WTC11 (cell line): ENCODE results near the gene TRMT2A. TPM values are rescaled to one million over a fixed set of nuclear protein-coding genes. Genes with fewer than 3 reads are reported as not detected.

ENCODE experiments used
- ATAC-seq: fragments of 200-7000 bp; cut with Tn5 transposase; 2 replicates; pipeline ENCODE4 v1.10.0; 2021; ENCODE audit warnings: mild to moderate bottlenecking, moderate library complexity
- CTCF ChIA-PET: fragments of 300-600 bp; sonication (Branson Sonifier 250); formaldehyde crosslinking; loops from one replicate; lab custom pipeline; 2021; ENCODE audit warnings: antibody characterized with exemption; lab: Charles Lee
- POLR2A ChIA-PET: fragments of 350-600 bp; sonication (Branson Sonifier 250); formaldehyde crosslinking; loops from one replicate; lab custom pipeline; 2021; ENCODE audit warnings: antibody characterized with exemption; lab: Charles Lee
- DNase-seq: peaks from one replicate; pipeline ENCODE4 v3.0.0; 2021; ENCODE audit warnings: low spot score
- H3K27ac Mint-ChIP-seq: 2 replicates; pipeline ENCODE4 v1.8.0; 2021; ENCODE audit warnings: mixed read lengths
- H3K27me3 Mint-ChIP-seq: 2 replicates; pipeline ENCODE4 v1.8.0; 2021; ENCODE audit warnings: low read depth, mild to moderate bottlenecking, moderate library complexity, mixed read lengths
- H3K36me3 Mint-ChIP-seq: 2 replicates; pipeline ENCODE4 v1.8.0; 2021; ENCODE audit warnings: mixed read lengths
- H3K4me1 Mint-ChIP-seq: 2 replicates; pipeline ENCODE4 v1.8.0; 2022; ENCODE audit warnings: mixed read lengths
- H3K4me3 Mint-ChIP-seq: 2 replicates; pipeline ENCODE4 v1.8.0; 2021; ENCODE audit warnings: mild to moderate bottlenecking, moderate library complexity, mixed read lengths
- H3K9me3 Mint-ChIP-seq: 2 replicates; pipeline ENCODE4 v1.8.0; 2021; ENCODE audit warnings: mixed read lengths
- ATF2 ChIP-seq: sonication (generic); formaldehyde crosslinking; IDR thresholded peaks from 2 replicates; pipeline ENCODE4 v1.8.1; 2022; ENCODE audit warnings: low read depth, missing genetic modification reagents, borderline replicate concordance
- CREM ChIP-seq: sonication (generic); formaldehyde crosslinking; IDR thresholded peaks from 2 replicates; pipeline ENCODE4 v1.8.1; 2022; ENCODE audit warnings: mild to moderate bottlenecking, missing genetic modification reagents, moderate library complexity
- E2F1 ChIP-seq: sonication (generic); formaldehyde crosslinking; IDR thresholded peaks from 2 replicates; pipeline ENCODE4 v1.8.0; 2022; ENCODE audit warnings: mild to moderate bottlenecking, missing genetic modification reagents
- EMX1 ChIP-seq: fragments of 250-450 bp; sonication (Bioruptor Pico); IDR thresholded peaks from 2 replicates; pipeline ENCODE4 v1.8.0; 2021; ENCODE audit warnings: mild to moderate bottlenecking
- FOXP1 ChIP-seq: sonication (generic); formaldehyde crosslinking; IDR thresholded peaks from 2 replicates; pipeline ENCODE4 v1.8.0; 2022; ENCODE audit warnings: missing genetic modification reagents, mild to moderate bottlenecking, moderate library complexity, borderline replicate concordance
- GABPB1 ChIP-seq: sonication (generic); formaldehyde crosslinking; IDR thresholded peaks from 2 replicates; pipeline ENCODE4 v1.8.1; 2023; ENCODE audit warnings: mild to moderate bottlenecking, missing genetic modification reagents
- HMGA2 ChIP-seq: fragments of 250-450 bp; sonication (Bioruptor Pico); IDR thresholded peaks from 2 replicates; pipeline ENCODE4 v1.4.0; 2021; ENCODE audit warnings: mild to moderate bottlenecking, moderate library complexity
- MYBL2 ChIP-seq: sonication (generic); formaldehyde crosslinking; IDR thresholded peaks from 2 replicates; pipeline ENCODE4 v1.8.1; 2023; ENCODE audit warnings: mild to moderate bottlenecking, moderate library complexity, missing genetic modification reagents
- RORB ChIP-seq: fragments of 250-450 bp; sonication (Bioruptor Pico); IDR thresholded peaks from 2 replicates; pipeline ENCODE4 v1.9.0; 2021; ENCODE audit warnings: mild to moderate bottlenecking
- SP1 ChIP-seq: sonication (generic); formaldehyde crosslinking; conservative IDR thresholded peaks from 2 replicates; pipeline ENCODE4 v1.8.1; 2022; ENCODE audit warnings: missing genetic modification reagents
- TEAD4 ChIP-seq: sonication (generic); formaldehyde crosslinking; IDR thresholded peaks from 2 replicates; pipeline ENCODE4 v1.8.0; 2022; ENCODE audit warnings: mild to moderate bottlenecking, missing genetic modification reagents
- USF1 ChIP-seq: sonication (generic); formaldehyde crosslinking; IDR thresholded peaks from 2 replicates; pipeline ENCODE4 v1.8.0; 2022; ENCODE audit warnings: mild to moderate bottlenecking, missing genetic modification reagents
- ZNF138 ChIP-seq: sonication (generic); formaldehyde crosslinking; conservative IDR thresholded peaks from 2 replicates; pipeline ENCODE4 v1.8.1; 2022; ENCODE audit warnings: mild to moderate bottlenecking, moderate library complexity, missing genetic modification reagents
- ZNF396 ChIP-seq: fragments of 250-450 bp; sonication (Bioruptor Pico); IDR thresholded peaks from 2 replicates; pipeline ENCODE4 v1.8.0; 2021; ENCODE audit warnings: mild to moderate bottlenecking, moderate library complexity, borderline replicate concordance
- ZNF423 ChIP-seq: fragments of 250-450 bp; sonication (Bioruptor Pico); IDR thresholded peaks from 2 replicates; pipeline ENCODE4 v2.1.2; 2022; ENCODE audit warnings: mild to moderate bottlenecking, moderate library complexity
- ZNF671 ChIP-seq: fragments of 250-450 bp; sonication (Bioruptor Pico); IDR thresholded peaks from 2 replicates; pipeline ENCODE4 v1.8.0; 2021; ENCODE audit warnings: mild to moderate bottlenecking
- total RNA-seq: library from RNA; stranded (reverse); gene quantifications from 3 replicates; pipeline ENCODE4 v1.2.3, GENCODE V29; 2021
- TF ChIP-seq, protein P1 (sequence below): sonication (generic); formaldehyde crosslinking; IDR thresholded peaks from 2 replicates; pipeline ENCODE4 v1.8.1; 2022; ENCODE audit warnings: low read depth, mild to moderate bottlenecking, moderate library complexity, missing genetic modification reagents, borderline replicate concordance
- TF ChIP-seq, protein P2 (sequence below): sonication (generic); formaldehyde crosslinking; IDR thresholded peaks from 2 replicates; pipeline ENCODE4 v1.8.0; 2023; ENCODE audit warnings: missing genetic modification reagents
- TF ChIP-seq, protein P3 (sequence below): fragments of 200-600 bp; IDR thresholded peaks from 2 replicates; pipeline ENCODE4 v1.8.0; 2022; ENCODE audit warnings: antibody characterized with exemption

The TRMT2A gene
- total RNA-seq, 1 experiment from 2014 or later: 68.6 TPM

DNA sequence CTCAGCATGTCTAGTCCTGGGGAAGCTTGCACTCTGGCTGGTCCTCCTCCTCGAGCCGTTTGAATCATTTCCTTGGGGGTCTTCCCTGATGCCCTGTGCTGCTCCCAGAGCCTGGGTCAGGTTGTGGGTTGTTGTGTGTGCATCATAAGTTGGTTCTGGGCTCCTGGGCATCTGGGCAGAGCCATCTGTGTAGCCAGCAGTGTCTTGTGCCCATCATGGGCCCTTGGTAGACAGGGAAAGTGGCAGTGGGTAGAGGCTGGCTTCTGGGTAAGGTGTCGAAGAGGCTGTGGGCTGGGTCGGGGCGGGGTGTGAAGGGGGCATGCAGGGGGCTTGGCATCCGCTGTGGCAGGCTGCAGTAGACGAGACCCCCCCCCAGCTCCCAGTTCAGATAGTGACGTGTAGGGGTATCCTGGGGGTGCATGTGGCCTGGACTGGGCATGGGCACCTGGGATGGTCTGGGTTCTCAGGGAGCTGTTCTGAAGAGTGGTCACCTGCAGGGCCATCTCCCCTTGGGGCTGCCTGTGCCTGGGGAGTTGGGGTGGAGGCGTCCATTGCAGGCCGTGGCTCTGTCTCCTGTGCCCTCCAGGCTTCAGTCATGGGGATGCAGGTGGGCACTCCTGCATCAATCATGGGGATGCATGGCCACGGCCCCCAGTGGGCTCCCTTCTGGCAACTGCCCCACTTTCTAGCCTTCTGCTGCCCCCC, 7.2 kb upstream of the TRMT2A start:
- ATAC-seq (no peak), DNase-seq (no peak)
- no peak for TF ChIP-seq SP1 (CRISPR knock-in tag)
- TF ChIP-seq, protein P1, sequence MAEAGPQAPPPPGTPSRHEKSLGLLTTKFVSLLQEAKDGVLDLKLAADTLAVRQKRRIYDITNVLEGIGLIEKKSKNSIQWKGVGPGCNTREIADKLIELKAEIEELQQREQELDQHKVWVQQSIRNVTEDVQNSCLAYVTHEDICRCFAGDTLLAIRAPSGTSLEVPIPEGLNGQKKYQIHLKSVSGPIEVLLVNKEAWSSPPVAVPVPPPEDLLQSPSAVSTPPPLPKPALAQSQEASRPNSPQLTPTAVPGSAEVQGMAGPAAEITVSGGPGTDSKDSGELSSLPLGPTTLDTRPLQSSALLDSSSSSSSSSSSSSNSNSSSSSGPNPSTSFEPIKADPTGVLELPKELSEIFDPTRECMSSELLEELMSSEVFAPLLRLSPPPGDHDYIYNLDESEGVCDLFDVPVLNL (CRISPR knock-in tag): no peak
- TF ChIP-seq E2F1 (CRISPR knock-in tag): no peak
- TF ChIP-seq ZNF671 (CRISPR knock-in tag): no peak
- TF ChIP-seq ZNF423 (CRISPR knock-in tag): no peak
- TF ChIP-seq, protein P2, sequence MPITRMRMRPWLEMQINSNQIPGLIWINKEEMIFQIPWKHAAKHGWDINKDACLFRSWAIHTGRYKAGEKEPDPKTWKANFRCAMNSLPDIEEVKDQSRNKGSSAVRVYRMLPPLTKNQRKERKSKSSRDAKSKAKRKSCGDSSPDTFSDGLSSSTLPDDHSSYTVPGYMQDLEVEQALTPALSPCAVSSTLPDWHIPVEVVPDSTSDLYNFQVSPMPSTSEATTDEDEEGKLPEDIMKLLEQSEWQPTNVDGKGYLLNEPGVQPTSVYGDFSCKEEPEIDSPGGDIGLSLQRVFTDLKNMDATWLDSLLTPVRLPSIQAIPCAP: no peak
- no peak for TF ChIP-seq EMX1 (CRISPR knock-in tag)
- TF ChIP-seq FOXP1 (CRISPR knock-in tag): no peak
- no peak for TF ChIP-seq ATF2 (CRISPR knock-in tag)
- no peak for TF ChIP-seq RORB (CRISPR knock-in tag)
- no peak for TF ChIP-seq HMGA2 (CRISPR knock-in tag)
- no peak for TF ChIP-seq USF1 (CRISPR knock-in tag)
- no peak for TF ChIP-seq GABPB1 (CRISPR knock-in tag)
- TF ChIP-seq ZNF138 (CRISPR knock-in tag): no peak
- no peak for TF ChIP-seq MYBL2
- no peak for TF ChIP-seq TEAD4 (CRISPR knock-in tag)
- no peak for TF ChIP-seq ZNF396 (CRISPR knock-in tag)
- TF ChIP-seq, protein P3, sequence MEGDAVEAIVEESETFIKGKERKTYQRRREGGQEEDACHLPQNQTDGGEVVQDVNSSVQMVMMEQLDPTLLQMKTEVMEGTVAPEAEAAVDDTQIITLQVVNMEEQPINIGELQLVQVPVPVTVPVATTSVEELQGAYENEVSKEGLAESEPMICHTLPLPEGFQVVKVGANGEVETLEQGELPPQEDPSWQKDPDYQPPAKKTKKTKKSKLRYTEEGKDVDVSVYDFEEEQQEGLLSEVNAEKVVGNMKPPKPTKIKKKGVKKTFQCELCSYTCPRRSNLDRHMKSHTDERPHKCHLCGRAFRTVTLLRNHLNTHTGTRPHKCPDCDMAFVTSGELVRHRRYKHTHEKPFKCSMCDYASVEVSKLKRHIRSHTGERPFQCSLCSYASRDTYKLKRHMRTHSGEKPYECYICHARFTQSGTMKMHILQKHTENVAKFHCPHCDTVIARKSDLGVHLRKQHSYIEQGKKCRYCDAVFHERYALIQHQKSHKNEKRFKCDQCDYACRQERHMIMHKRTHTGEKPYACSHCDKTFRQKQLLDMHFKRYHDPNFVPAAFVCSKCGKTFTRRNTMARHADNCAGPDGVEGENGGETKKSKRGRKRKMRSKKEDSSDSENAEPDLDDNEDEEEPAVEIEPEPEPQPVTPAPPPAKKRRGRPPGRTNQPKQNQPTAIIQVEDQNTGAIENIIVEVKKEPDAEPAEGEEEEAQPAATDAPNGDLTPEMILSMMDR: no peak
- no peak for TF ChIP-seq CREM (CRISPR knock-in tag)
- POLR2A ChIA-PET: no interaction called here
- Mint-ChIP-seq H3K4me1 (peaks cover 7% of the 10 kb centered on the region), H3K9me3 (no peaks in the 10 kb centered on the region), H3K27ac (no peak overlapping the region), H3K36me3 (peaks cover 66% of the 10 kb centered on the region), H3K4me3 (no peak overlapping the region), H3K27me3 (no peaks in the 10 kb centered on the region)
- CTCF ChIA-PET: no interaction called here
